Measurements from ENCODE around the gene EPS8L3. TPM values are rescaled to one million over a fixed set of nuclear protein-coding genes. Genes with fewer than 3 reads are reported as not detected.

EPS8L3 gene
- total RNA-seq, 2 experiments from 2014 or later: not detected

DNA sequence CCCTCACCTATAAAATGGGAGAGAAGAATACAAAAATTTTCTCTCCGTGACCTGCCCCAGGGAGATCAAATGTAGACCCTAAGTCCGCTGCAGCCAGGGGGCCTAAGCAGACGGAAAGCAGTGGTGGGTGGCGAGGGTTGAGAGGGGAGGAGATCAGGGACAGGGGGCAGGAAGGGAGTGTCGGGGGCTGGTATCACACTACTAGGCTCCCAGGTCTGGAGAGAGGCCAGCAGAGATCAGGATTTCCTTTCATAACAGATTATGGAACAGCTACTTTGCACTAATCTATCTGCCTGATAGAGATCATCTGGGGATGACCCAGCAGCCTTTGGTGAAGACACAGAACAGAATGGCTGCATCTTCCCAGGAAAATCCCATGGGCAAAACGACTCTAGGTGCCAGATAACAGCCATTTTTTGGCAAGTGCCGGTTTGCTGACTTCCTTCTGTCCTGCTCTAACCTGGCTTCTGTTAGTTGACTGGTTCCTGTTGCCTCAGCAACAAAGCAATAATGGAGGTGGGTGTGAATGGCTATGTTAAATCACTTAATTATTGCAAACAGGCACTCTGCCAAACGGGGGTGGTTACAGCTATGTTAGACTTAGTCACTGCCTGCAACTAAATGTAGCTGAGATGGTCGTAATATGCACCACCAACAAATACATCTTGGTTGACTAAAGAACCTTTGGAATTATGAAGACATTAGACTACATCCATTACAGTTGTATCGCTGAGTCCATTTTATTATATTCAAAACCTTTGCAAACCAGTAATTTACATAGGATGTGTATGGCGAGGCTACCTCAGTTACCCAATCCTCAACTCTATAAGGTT is 30.0 kb upstream of the EPS8L3 start:
- CTCF ChIA-PET: interaction anchor here (1.2 to 24.0 kb wide), 6 partner anchors 7 to 187 kb away, joined by 3 to 745 read pairs (median 34); partner anchors contain the start of gene AHCYL1
- intact Hi-C loops (cut with micrococcal nuclease): loop anchor here (5.0 kb wide), 1 partner anchor 114 kb away; no protein-coding TSS in a partner anchor
- TF ChIP-seq, protein P1, sequence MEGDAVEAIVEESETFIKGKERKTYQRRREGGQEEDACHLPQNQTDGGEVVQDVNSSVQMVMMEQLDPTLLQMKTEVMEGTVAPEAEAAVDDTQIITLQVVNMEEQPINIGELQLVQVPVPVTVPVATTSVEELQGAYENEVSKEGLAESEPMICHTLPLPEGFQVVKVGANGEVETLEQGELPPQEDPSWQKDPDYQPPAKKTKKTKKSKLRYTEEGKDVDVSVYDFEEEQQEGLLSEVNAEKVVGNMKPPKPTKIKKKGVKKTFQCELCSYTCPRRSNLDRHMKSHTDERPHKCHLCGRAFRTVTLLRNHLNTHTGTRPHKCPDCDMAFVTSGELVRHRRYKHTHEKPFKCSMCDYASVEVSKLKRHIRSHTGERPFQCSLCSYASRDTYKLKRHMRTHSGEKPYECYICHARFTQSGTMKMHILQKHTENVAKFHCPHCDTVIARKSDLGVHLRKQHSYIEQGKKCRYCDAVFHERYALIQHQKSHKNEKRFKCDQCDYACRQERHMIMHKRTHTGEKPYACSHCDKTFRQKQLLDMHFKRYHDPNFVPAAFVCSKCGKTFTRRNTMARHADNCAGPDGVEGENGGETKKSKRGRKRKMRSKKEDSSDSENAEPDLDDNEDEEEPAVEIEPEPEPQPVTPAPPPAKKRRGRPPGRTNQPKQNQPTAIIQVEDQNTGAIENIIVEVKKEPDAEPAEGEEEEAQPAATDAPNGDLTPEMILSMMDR (IDR thresholded peaks at IDR 0.05): no peak
- POLR2A ChIA-PET: interaction anchor here (1.3 kb wide), 1 partner anchor 8 kb away, joined by 8 read pairs; no protein-coding TSS in a partner anchor
- Mint-ChIP-seq H3K27me3 (no peaks in the 10 kb centered on the region), H3K4me1 (ENCODE audit: low read depth) (peaks cover 80% of the 10 kb centered on the region), H3K4me3 (no peak overlapping the region), H3K27ac (peak overlapping the region; percentile 56), H3K36me3 (ENCODE audit: low read depth) (peaks cover 2% of the 10 kb centered on the region), H3K9me3 (peaks cover 3% of the 10 kb centered on the region)
- peak; percentile 81 for DNase-seq
- ATAC-seq: peak; percentile 26

DNA sequence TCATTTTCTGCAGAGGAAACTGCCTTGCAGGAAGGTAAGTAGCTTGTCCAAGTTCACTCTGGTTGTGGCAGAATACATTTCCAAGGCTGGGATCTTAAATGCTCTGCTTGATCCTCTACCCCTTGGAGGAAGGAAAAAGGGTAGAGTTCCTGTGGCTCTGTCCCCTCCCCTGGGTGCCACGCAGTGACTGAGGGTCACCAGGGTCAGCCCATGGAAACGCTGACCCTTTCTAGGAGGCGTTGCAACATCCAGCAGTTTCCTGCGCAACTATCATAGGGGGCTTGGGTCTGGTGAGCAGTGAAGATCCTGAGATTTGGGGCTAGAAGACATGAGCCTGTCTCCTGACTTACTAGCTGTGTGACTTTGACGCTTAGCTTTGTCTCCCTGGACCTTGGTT is 29.4 kb upstream of the EPS8L3 start:
- ChIA-PET POLR2A (interaction anchor here (1.3 to 1.4 kb wide), 3 partner anchors 9 to 119 kb away, joined by 4 to 8 read pairs (median 4); no protein-coding TSS in a partner anchor), CTCF (interaction anchor here (1.2 to 24.0 kb wide), 6 partner anchors 8 to 187 kb away, joined by 3 to 745 read pairs (median 34); partner anchors contain the start of gene AHCYL1)
- Mint-ChIP-seq H3K4me3 (no peak overlapping the region), H3K27ac (peak overlapping the region; percentile 56), H3K36me3 (ENCODE audit: low read depth) (peaks cover 2% of the 10 kb centered on the region), H3K27me3 (no peaks in the 10 kb centered on the region), H3K9me3 (peaks cover 3% of the 10 kb centered on the region), H3K4me1 (ENCODE audit: low read depth) (peaks cover 80% of the 10 kb centered on the region)
- DNase-seq (no peak), ATAC-seq (no peak)
- intact Hi-C loops (cut with micrococcal nuclease): loop anchor here (5.0 kb wide), 1 partner anchor 114 kb away; no protein-coding TSS in a partner anchor
- TF ChIP-seq, protein P1 (IDR thresholded peaks at IDR 0.05): no peak

DNA sequence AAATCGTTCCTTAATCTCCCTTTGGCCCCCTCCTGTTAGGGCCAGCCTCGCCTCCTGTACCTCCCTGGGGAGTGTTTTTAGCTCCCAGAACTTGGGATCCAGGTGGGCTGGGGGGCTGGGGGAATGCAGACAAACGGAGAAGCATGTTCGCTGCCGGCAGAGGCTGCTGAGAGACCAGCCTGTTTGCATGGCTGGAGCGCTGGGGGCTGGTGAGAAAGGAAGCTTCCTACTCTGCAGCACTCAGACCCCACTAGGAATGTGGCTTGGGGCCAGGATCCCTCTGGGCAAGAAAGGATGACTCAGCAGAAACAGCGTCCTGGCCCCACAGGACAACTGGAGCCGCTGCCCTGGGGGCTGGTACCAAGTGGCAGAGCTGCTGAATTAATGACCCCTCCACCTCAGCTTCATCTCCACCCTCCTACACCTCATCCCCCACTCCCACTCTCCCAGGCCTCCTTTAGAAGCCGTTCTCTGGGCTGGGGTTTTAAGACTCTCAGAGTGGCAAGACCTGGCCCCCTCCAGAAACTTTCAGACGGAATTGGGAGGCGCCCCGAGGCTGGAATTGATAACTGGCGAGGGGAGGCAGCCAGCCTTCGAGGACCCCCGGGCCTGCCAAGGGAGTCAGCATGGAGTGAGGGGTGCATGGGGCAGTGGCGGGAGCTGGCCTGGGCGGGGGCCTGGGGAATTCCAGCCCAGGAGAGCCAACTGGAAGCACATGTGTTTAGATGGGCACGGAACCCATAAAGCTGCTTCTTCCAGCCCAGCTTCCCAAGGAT is 28.5 kb upstream of the EPS8L3 start:
- TF ChIP-seq, protein P1 (IDR thresholded peaks at IDR 0.05): no peak
- ChIA-PET CTCF (interaction anchor here (1.2 to 24.0 kb wide), 7 partner anchors 9 to 188 kb away, joined by 3 to 745 read pairs (median 21); partner anchors contain the start of gene AHCYL1), POLR2A (interaction anchor here (1.3 to 2.7 kb wide), 5 partner anchors 10 to 193 kb away, joined by 3 to 14 read pairs (median 4); partner anchors contain the start of gene AHCYL1)
- Mint-ChIP-seq H3K27me3 (no peaks in the 10 kb centered on the region), H3K9me3 (no peaks in the 10 kb centered on the region), H3K36me3 (ENCODE audit: low read depth) (peaks cover 2% of the 10 kb centered on the region), H3K4me3 (no peak overlapping the region), H3K27ac (peak overlapping the region; percentile 92), H3K4me1 (ENCODE audit: low read depth) (peaks cover 71% of the 10 kb centered on the region)
- ATAC-seq: no peak
- intact Hi-C loops (cut with micrococcal nuclease): loop anchor here (5.0 kb wide), 1 partner anchor 115 kb away; no protein-coding TSS in a partner anchor
- no peak for DNase-seq

DNA sequence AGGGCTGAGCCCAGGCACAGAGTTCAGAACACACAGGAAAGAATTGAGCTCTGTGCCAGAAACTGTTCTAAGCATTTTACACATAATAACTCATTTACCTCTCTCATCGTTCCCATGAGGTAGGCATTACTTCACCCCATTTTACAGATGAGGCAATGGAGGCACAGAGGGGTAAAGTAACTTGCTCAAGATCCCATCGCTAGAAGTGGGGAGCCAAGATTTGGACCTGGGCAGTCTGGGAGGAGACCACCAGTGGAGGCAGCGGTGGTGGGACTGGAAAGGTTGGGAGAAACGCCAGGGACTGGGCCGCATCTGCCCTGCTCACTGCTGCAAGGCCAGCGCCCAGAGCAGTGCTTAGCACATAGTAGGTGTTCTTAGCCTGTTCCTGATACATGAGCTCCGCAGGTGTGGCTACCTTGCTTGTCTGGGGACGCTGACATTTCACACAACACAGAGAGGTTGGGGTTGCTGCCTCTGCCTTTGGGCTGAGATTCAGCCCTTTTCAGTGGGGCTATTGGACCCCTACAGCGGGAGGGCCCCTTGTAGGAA is 27.8 kb upstream of the EPS8L3 start:
- peak overlapping the region; percentile 92 for H3K27ac Mint-ChIP-seq
- no peaks in the 10 kb centered on the region for H3K27me3 Mint-ChIP-seq
- intact Hi-C loops (cut with micrococcal nuclease): loop anchor here (5.0 kb wide), 1 partner anchor 116 kb away; no protein-coding TSS in a partner anchor
- ATAC-seq (no peak), DNase-seq (no peak)
- peaks cover 2% of the 10 kb centered on the region for H3K36me3 Mint-ChIP-seq (ENCODE audit: low read depth)
- ChIA-PET POLR2A (interaction anchor here (0.9 to 2.9 kb wide), 12 partner anchors 8 to 259 kb away, joined by 3 to 14 read pairs (median 4); partner anchors contain the start of genes AHCYL1 and CSF1), CTCF (interaction anchor here (0.6 to 24.0 kb wide), 18 partner anchors 9 to 217 kb away, joined by 3 to 745 read pairs (median 4); partner anchors contain the start of gene AHCYL1)
- H3K4me1 Mint-ChIP-seq (ENCODE audit: low read depth): peaks cover 65% of the 10 kb centered on the region
- H3K9me3 Mint-ChIP-seq: no peaks in the 10 kb centered on the region
- no peak overlapping the region for H3K4me3 Mint-ChIP-seq
- TF ChIP-seq, protein P1 (IDR thresholded peaks at IDR 0.05): no peak

Data from activated CD8-positive, alpha-beta T cell treated with anti-CD3 and anti-CD28 coated beads for 36 hours (primary cell).